Trophoblast cell (in vitro differentiated cells and primary cell): ENCODE measurements around the gene TXLNG.
A peak's percentile ranks its signal among the peaks of the same experiment; 100 is the strongest.

ENCODE experiments used
- DNase-seq, 2 donors: peaks; one replicate each; pipeline ENCODE4 v3.0.0-alpha.2; 2016
- H2AFZ ChIP-seq: 2 replicates; pipeline ENCODE4 v1.6.1; 2013; ENCODE audit warnings: low read length, moderate library complexity, mild to moderate bottlenecking; ENCODE audit not compliant: insufficient read depth, poor library complexity
- H2AK5ac ChIP-seq: 2 replicates; pipeline ENCODE4 v1.6.1; 2013; ENCODE audit warnings: mild to moderate bottlenecking, low read length
- H2BK120ac ChIP-seq: 2 replicates; pipeline ENCODE4 v1.6.1; 2013; ENCODE audit warnings: low read length, mild to moderate bottlenecking, moderate library complexity; ENCODE audit not compliant: insufficient read depth, poor library complexity
- H2BK12ac ChIP-seq: 2 replicates; pipeline ENCODE4 v1.6.1; 2013; ENCODE audit warnings: mild to moderate bottlenecking, low read length, moderate library complexity
- H2BK5ac ChIP-seq: 2 replicates; pipeline ENCODE4 v1.6.1; 2013; ENCODE audit warnings: low read length, low read depth, moderate library complexity, mild to moderate bottlenecking; ENCODE audit not compliant: poor library complexity
- H3K14ac ChIP-seq: 2 replicates; pipeline ENCODE4 v1.6.1; 2013; ENCODE audit warnings: mild to moderate bottlenecking, low read length
- H3K18ac ChIP-seq: 2 replicates; pipeline ENCODE4 v1.6.1; 2013; ENCODE audit warnings: mild to moderate bottlenecking, low read length
- H3K23ac ChIP-seq: 2 replicates; pipeline ENCODE4 v1.6.1; 2013; ENCODE audit warnings: low read length
- H3K27ac ChIP-seq: 2 replicates; pipeline ENCODE4 v1.5.1; 2013; ENCODE audit warnings: low read depth, mild to moderate bottlenecking, inconsistent platforms, low read length, moderate library complexity
- H3K27me3 ChIP-seq: 2 replicates; pipeline ENCODE4 v1.6.1; 2013; ENCODE audit warnings: inconsistent platforms, mild to moderate bottlenecking, low read length, moderate library complexity; ENCODE audit not compliant: insufficient read depth
- H3K36me3 ChIP-seq, 2 experiments: 1 replicate in 1 of 2; 2 replicates in 1 of 2; pipeline ENCODE4 v1.6.1; 2013; ENCODE audit warnings: low read length in 2 of 2, mild to moderate bottlenecking in 2 of 2, moderate library complexity in 1 of 2; ENCODE audit not compliant: insufficient read depth in 2 of 2, control insufficient read depth in 1 of 2
- H3K4ac ChIP-seq: 2 replicates; pipeline ENCODE4 v1.6.1; 2013; ENCODE audit warnings: low read depth, mild to moderate bottlenecking, low read length, moderate library complexity
- H3K4me1 ChIP-seq, 2 experiments: 1 replicate in 1 of 2; 2 replicates in 1 of 2; pipeline ENCODE4 v1.6.1; 2013; ENCODE audit warnings: low read length in 2 of 2, mild to moderate bottlenecking in 2 of 2, moderate library complexity in 1 of 2; ENCODE audit not compliant: insufficient read depth in 2 of 2, control insufficient read depth in 1 of 2
- H3K4me2 ChIP-seq: 2 replicates; pipeline ENCODE4 v1.6.1; 2013; ENCODE audit warnings: inconsistent platforms, mild to moderate bottlenecking, low read length, moderate library complexity
- H3K4me3 ChIP-seq: 2 replicates; pipeline ENCODE4 v1.5.1; 2013; ENCODE audit warnings: mild to moderate bottlenecking, low read depth, low read length, inconsistent platforms
- H3K79me1 ChIP-seq: one replicate; pipeline ENCODE4 v1.6.1; 2013; ENCODE audit warnings: low read length
- H3K79me2 ChIP-seq: 2 replicates; pipeline ENCODE4 v1.6.1; 2013; ENCODE audit warnings: low read length, mild to moderate bottlenecking; ENCODE audit not compliant: control insufficient read depth, insufficient read depth, poor library complexity
- H3K9ac ChIP-seq: 2 replicates; pipeline ENCODE4 v1.6.1; 2013; ENCODE audit warnings: mild to moderate bottlenecking, low read length
- H3K9me3 ChIP-seq: 2 replicates; pipeline ENCODE4 v1.6.1; 2013; ENCODE audit warnings: low read depth, mild to moderate bottlenecking, control low read depth, inconsistent platforms, low read length; ENCODE audit not compliant: insufficient read depth
- H4K12ac ChIP-seq: 2 replicates; pipeline ENCODE4 v1.6.1; 2013; ENCODE audit warnings: low read depth, mild to moderate bottlenecking, low read length, moderate library complexity
- H4K8ac ChIP-seq: 2 replicates; pipeline ENCODE4 v1.6.1; 2013; ENCODE audit warnings: low read depth, mild to moderate bottlenecking, low read length, moderate library complexity
- H4K91ac ChIP-seq: one replicate; pipeline ENCODE4 v1.6.1; 2013; ENCODE audit warnings: low read depth, mild to moderate bottlenecking, low read length, moderate library complexity
- WGBS: extraction: QIAGEN DNeasy Blood & Tissue Kit; methylation state at CpG from one replicate; pipeline ENCODE4 v1.1.7; 2013; ENCODE audit warnings: missing lambda C conversion rate; ENCODE audit not compliant: insufficient read length, insufficient coverage; ENCODE audit errors: extremely low coverage; 5-methylcytosine and 5-hydroxymethylcytosine counted together

TXLNG gene

DNA sequence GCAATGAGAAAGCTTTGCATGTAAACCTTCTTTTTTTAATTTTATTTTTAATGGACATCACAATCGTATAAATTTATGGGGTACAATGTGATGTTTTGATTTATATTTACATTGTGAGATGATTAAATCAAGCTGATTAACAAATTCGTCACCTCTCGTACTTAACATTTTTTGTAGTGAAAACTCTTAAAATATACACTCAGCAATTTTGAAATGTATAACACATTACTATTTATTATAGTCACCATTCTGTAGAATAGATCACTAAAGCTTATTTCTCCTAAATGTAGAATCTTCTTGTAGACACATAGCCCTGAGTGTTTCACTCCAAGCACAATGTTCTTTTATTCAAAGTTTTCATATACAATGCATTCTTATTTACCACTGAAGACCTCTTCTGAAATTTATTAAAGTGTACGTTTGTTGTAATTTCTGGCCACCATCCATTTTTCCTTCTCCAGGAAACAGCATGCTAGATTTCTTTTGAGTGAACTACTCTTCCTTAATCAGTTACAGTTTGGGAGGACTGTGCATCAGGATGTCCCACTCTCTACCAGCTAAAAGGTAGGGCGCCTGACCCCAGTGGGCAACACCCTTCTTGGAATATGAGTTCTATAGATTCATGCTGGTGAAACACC, 88.3 kb downstream of the TXLNG start:
- Histone ChIP-seq H3K18ac (no peak overlapping the region), H4K8ac (no peak overlapping the region), H3K36me3 (no peaks in the 10 kb centered on the region), H3K9ac (no peak overlapping the region), H3K27ac (no peak overlapping the region), H3K79me2 (peaks cover 6% of the 10 kb centered on the region), H3K4me3 (no peak overlapping the region), H2BK120ac (no peak overlapping the region), H2AFZ (no peak overlapping the region), H2BK5ac (no peak overlapping the region), H2BK12ac (no peak overlapping the region), H4K12ac (no peak overlapping the region), H4K91ac (no peak overlapping the region), H3K9me3 (no peaks in the 10 kb centered on the region), H3K23ac (no peak overlapping the region), H3K79me1 (peaks cover 8% of the 10 kb centered on the region), H2AK5ac (no peak overlapping the region), H3K14ac (no peak overlapping the region), H3K4me2 (no peak overlapping the region), H3K4ac (no peak overlapping the region), H3K4me1 (peaks cover 0 to 4% of the 10 kb centered on the region in 2 experiments), H3K27me3 (no peaks in the 10 kb centered on the region)
- DNase-seq, result no peak
- no CpG with 5 or more reads among the region's 5 CpGs for WGBS

DNA sequence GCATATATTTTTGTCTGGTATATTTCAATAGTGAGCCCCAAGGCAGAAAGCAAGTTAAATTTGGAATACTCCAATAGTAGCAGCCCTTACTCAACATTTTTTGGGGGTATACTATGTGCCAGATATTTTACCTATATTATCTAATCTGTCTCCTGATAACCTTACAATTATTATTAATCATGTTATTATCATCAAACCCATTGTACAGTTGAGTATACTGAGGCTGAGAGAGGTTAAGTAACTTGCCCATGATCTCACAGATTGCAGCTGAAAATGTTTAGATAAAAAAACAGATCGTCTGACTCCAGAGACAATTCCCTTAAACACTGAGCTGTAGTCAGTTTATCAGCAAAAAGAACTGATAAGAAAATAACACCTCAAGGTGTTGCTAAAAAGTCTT, 90.4 kb downstream of the TXLNG start:
- no peaks in the 10 kb centered on the region for H3K4me1 ChIP-seq
- H4K12ac ChIP-seq, result no peak overlapping the region
- WGBS, result no CpG with 5 or more reads among the region's 1 CpG
- H2BK12ac ChIP-seq, result no peak overlapping the region
- no peak overlapping the region for H3K4me2 ChIP-seq
- H3K79me1 ChIP-seq, result no peaks in the 10 kb centered on the region
- H3K79me2 ChIP-seq, result no peaks in the 10 kb centered on the region
- no peak overlapping the region for H3K23ac ChIP-seq
- no peak overlapping the region for H3K9ac ChIP-seq
- H2BK5ac ChIP-seq, result no peak overlapping the region
- DNase-seq, result peak in 1 of 2 donors; percentile 29
- no peaks in the 10 kb centered on the region for H3K9me3 ChIP-seq
- H4K8ac ChIP-seq, result no peak overlapping the region
- no peak overlapping the region for H3K27ac ChIP-seq
- H3K27me3 ChIP-seq, result no peaks in the 10 kb centered on the region
- H4K91ac ChIP-seq, result no peak overlapping the region
- H3K4me3 ChIP-seq, result no peak overlapping the region
- no peak overlapping the region for H3K4ac ChIP-seq
- H2AK5ac ChIP-seq, result no peak overlapping the region
- no peak overlapping the region for H3K18ac ChIP-seq
- H3K36me3 ChIP-seq, result no peaks in the 10 kb centered on the region
- H2BK120ac ChIP-seq, result no peak overlapping the region
- H3K14ac ChIP-seq, result no peak overlapping the region
- H2AFZ ChIP-seq, result no peak overlapping the region

DNA sequence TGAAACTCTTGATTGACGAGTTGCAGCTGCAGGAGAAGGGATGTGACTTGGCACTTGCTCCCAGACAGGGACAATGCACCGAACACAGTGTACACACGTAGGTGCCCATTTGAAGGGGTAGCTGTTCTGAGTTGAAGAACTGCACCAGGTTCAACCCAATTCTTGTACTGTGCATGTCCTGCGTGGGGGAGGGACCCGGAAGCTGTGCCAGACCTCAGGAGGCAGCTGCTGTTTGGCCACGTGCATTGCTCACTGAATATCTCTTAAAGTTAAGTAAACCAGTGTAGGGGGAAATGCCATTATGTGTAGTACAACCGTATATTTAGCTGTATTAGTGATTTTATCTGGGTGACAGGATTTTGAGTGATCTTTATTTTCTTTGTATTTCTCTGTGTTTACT, 95.9 kb downstream of the TXLNG start:
- H3K9me3 ChIP-seq, result no peaks in the 10 kb centered on the region
- no peak overlapping the region for H3K4me3 ChIP-seq
- no peak overlapping the region for H3K14ac ChIP-seq
- no peak overlapping the region for H4K91ac ChIP-seq
- H2BK5ac ChIP-seq, result no peak overlapping the region
- no peak overlapping the region for H3K9ac ChIP-seq
- no peak overlapping the region for H3K4me2 ChIP-seq
- H3K23ac ChIP-seq, result no peak overlapping the region
- peak overlapping the region; percentile 54 for H4K8ac ChIP-seq
- H2AK5ac ChIP-seq, result no peak overlapping the region
- H3K18ac ChIP-seq, result no peak overlapping the region
- H3K4ac ChIP-seq, result no peak overlapping the region
- H3K4me1 ChIP-seq, result peaks cover 0 to 2% of the 10 kb centered on the region in 2 experiments
- DNase-seq, result peak; percentile 7 to 29
- no peak overlapping the region for H4K12ac ChIP-seq
- peak overlapping the region; percentile 54 for H2AFZ ChIP-seq
- no peaks in the 10 kb centered on the region for H3K79me2 ChIP-seq
- no peaks in the 10 kb centered on the region for H3K36me3 ChIP-seq
- WGBS, result no CpG with 5 or more reads among the region's 7 CpGs
- H3K27ac ChIP-seq, result no peak overlapping the region
- H2BK120ac ChIP-seq, result no peak overlapping the region
- no peaks in the 10 kb centered on the region for H3K79me1 ChIP-seq
- H2BK12ac ChIP-seq, result no peak overlapping the region
- no peaks in the 10 kb centered on the region for H3K27me3 ChIP-seq

DNA sequence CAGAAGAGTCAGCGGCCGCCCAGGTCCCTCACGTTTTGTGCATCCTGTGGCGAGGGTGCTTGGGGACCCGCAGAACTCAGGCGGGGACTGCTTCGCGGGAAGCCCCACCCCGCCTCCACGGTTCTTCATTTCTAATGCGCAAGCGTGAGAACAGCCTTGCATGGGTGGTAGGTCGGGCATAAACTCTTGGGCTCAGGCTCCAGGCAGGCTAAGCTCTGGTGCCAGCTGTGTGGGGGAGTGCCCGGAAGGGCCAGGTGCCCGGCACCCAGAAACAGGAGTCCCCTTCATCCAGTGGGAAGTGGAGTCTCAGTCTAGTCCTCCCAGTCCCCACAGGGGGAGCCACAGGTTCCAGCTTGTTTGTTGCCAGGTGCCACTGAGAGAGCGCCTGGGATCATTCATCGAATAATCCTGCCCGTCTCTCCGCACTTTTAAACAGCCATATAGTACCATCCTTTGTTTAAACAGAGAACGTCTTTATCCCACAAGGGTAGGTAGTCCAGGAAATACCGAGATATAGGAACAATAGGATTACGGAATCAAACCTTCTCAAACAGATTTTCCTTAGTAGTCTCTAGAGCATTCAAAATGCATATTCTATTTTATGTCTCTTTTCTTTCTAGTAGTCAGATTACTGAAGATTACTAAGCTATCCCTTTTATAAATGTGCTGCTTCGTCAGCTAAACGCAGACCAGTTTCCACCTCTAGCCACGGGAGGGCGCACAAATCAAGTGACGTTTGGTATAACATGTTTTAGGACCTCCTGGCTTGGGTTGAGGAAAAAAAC, 96.6 kb downstream of the TXLNG start:
- H3K9me3 ChIP-seq, result no peaks in the 10 kb centered on the region
- H4K91ac ChIP-seq, result no peak overlapping the region
- H2AK5ac ChIP-seq, result no peak overlapping the region
- H4K12ac ChIP-seq, result no peak overlapping the region
- peak; percentile 46 to 83 for DNase-seq
- no peak overlapping the region for H2BK5ac ChIP-seq
- no peak overlapping the region for H3K18ac ChIP-seq
- no peaks in the 10 kb centered on the region for H3K36me3 ChIP-seq
- peaks cover 0 to 2% of the 10 kb centered on the region in 2 experiments for H3K4me1 ChIP-seq
- H3K4ac ChIP-seq, result no peak overlapping the region
- H3K79me2 ChIP-seq, result no peaks in the 10 kb centered on the region
- no peak overlapping the region for H2BK12ac ChIP-seq
- peak overlapping the region; percentile 35 for H2AFZ ChIP-seq
- no peak overlapping the region for H3K9ac ChIP-seq
- H3K14ac ChIP-seq, result no peak overlapping the region
- peak overlapping the region; percentile 64 for H3K4me3 ChIP-seq
- no peak overlapping the region for H3K27ac ChIP-seq
- H3K23ac ChIP-seq, result no peak overlapping the region
- no CpG with 5 or more reads among the region's 27 CpGs for WGBS
- no peaks in the 10 kb centered on the region for H3K27me3 ChIP-seq
- H2BK120ac ChIP-seq, result no peak overlapping the region
- no peaks in the 10 kb centered on the region for H3K79me1 ChIP-seq
- H4K8ac ChIP-seq, result peak overlapping the region; percentile 77
- peak overlapping the region; percentile 96 for H3K4me2 ChIP-seq
